ENCODE data around the gene MAPK4. TPM values are rescaled to one million over a fixed set of nuclear protein-coding genes. Genes with fewer than 3 reads are reported as not detected.

The MAPK4 gene
- total RNA-seq, 1 donor from 2014 or later = 7.0 TPM

GRCh38 chr18:50711386-50711785 lies 151.5 kb downstream of the MAPK4 start:
- no peaks in the 10 kb centered on the region for H3K4me1 ChIP-seq
- H3K9me3 ChIP-seq = no peaks in the 10 kb centered on the region
- no peak overlapping the region for H3K4me3 ChIP-seq
- no peak overlapping the region for H3K27ac ChIP-seq
- TF ChIP-seq CTCF (IDR thresholded peaks at IDR 0.05) = no peak
- H3K27me3 ChIP-seq = no peaks in the 10 kb centered on the region
- DNase-seq = no peak
- no peak for ATAC-seq
- H3K36me3 ChIP-seq = no peaks in the 10 kb centered on the region
- intact Hi-C loops (cut with DNase I) = no loop called here

GRCh38 chr18:50715919-50716318 lies 156.0 kb downstream of the MAPK4 start:
- H3K9me3 ChIP-seq = no peaks in the 10 kb centered on the region
- no peak for TF ChIP-seq CTCF (IDR thresholded peaks at IDR 0.05)
- DNase-seq (no peak), ATAC-seq (no peak)
- H3K27ac ChIP-seq = no peak overlapping the region
- intact Hi-C loops (cut with DNase I) = no loop called here
- H3K36me3 ChIP-seq = no peaks in the 10 kb centered on the region
- H3K27me3 ChIP-seq = no peaks in the 10 kb centered on the region
- no peak overlapping the region for H3K4me3 ChIP-seq
- H3K4me1 ChIP-seq = no peaks in the 10 kb centered on the region

- H3K4me3 ChIP-seq = no peak overlapping the region
- DNase-seq = no peak
- ATAC-seq = no peak
- intact Hi-C loops (cut with DNase I) = no loop called here
- no peaks in the 10 kb centered on the region for H3K27me3 ChIP-seq
- H3K9me3 ChIP-seq = no peaks in the 10 kb centered on the region
- H3K4me1 ChIP-seq = no peaks in the 10 kb centered on the region
- TF ChIP-seq CTCF (IDR thresholded peaks at IDR 0.05) = no peak
- H3K36me3 ChIP-seq = no peaks in the 10 kb centered on the region
- H3K27ac ChIP-seq = no peak overlapping the region
Measured at GRCh38 chr18:50716902-50717301, 157.0 kb downstream of the MAPK4 start.

- H3K27ac ChIP-seq = no peak overlapping the region
- DNase-seq = no peak
- ATAC-seq = no peak
Measured at GRCh38 chr18:50717563-50717962, 157.7 kb downstream of the MAPK4 start.

GRCh38 chr18:50719471-50720324 lies 159.8 kb downstream of the MAPK4 start:
- no peaks in the 10 kb centered on the region for H3K27me3 ChIP-seq
- no peak overlapping the region for H3K4me3 ChIP-seq
- no peaks in the 10 kb centered on the region for H3K36me3 ChIP-seq
- H3K9me3 ChIP-seq = no peaks in the 10 kb centered on the region
- no peak for TF ChIP-seq CTCF (IDR thresholded peaks at IDR 0.05)
- DNase-seq (no peak), ATAC-seq (no peak)
- intact Hi-C loops (cut with DNase I) = no loop called here
- no peak overlapping the region for H3K27ac ChIP-seq
- H3K4me1 ChIP-seq = no peaks in the 10 kb centered on the region

More at GRCh38 chr18:50717563-50717962, 157.7 kb downstream of the MAPK4 start:
- no peak for TF ChIP-seq CTCF (IDR thresholded peaks at IDR 0.05)
- Histone ChIP-seq H3K4me1 (no peaks in the 10 kb centered on the region), H3K27me3 (no peaks in the 10 kb centered on the region), H3K4me3 (no peak overlapping the region), H3K9me3 (no peaks in the 10 kb centered on the region), H3K36me3 (no peaks in the 10 kb centered on the region)
- intact Hi-C loops (cut with DNase I) = no loop called here

Measured in upper lobe of right lung (tissue), 1 donor.